ENCODE data around the gene FDXR.
A peak's percentile ranks its signal among the peaks of the same experiment; 100 is the strongest.

The FDXR gene

GRCh38 chr17:74854792-74855191, 18.0 kb downstream of the FDXR start:
- DNase-seq = no peak

DNA sequence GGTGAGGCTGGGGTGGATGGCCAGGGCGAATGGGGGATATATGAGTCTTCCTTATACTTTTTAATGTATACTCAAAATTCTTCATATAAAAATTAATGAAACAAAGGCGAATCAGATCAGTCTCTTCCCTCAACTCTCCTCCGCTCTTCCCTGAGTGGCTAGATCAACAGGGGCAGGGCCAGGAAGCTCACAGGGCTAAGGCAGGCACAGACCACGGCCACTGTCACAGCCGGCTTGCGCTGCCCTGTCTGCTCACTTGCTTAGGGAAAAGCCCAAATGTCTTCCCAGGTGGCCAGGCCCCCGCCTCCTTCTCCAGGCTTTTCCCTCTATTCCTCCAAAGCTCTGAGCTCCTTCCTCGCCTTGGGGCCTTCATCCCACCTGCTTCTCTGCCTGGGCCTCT, 19.1 kb downstream of the FDXR start:
- DNase-seq = no peak

GRCh38 chr17:74853048-74853397, 19.8 kb downstream of the FDXR start:
- DNase-seq = no peak

DNA sequence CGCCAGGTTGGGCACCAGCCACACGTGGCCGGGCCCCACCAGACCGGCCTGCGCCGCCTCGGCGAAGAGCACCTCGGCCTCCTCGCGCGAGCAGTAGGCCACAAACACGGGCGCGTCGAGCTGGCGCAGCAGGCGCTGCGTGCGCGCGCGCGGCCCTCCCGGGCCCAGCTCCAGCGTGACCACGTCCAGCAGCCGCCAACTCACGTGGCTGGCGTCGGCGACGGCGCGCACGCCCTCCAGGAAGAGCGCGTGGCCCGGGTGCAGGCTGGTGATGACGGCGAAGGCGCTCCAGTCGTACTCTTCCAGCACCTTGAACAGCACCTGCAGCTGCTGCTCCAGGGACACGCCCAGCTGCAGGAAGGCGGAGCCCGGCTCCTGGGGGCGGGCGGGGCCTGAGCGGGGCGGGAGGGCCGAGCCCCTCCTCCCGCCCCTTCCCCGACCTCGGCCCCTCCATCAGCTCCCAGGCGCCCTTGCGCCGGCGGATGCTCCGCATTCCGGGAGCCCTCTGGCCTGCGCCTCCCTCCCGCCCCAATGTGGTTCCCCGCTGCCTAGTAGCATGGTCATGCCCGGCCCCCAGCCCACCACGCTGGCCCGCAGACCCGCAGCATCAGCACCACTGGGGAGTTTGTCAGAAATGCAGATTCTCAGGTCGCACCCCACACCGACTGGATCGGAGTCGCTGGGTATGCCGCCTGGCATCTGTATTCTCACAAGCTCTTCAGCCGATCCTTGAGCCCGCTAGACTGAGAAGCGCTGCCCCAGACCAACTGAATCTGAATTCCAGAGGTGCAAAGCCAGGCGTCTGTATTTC, 20.4 kb downstream of the FDXR start:
- no peak for DNase-seq

GRCh38 chr17:74851612-74852236, 21.1 kb downstream of the FDXR start:
- DNase-seq = no peak

- DNase-seq = no peak
Measured at GRCh38 chr17:74850914-74851313, 21.9 kb downstream of the FDXR start.

DNA sequence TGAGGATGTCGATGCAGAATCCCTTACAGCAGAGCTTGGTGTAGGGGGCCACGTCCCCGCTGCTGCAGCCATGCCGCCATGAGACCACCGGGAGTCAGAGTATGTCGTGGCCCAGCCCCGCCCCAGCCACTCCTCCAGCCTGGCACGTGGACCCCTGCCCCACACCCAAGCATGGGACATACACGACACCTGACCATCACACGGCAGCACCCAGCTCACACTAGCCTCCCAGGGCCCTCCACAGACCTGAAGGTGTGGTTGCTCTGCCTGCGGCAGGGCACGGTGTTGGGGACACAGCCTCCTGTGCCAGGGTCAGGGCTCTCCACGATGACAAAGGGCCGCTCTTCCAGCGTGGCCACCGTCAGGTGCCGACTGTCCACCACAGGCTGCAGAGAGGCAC, 22.5 kb downstream of the FDXR start:
- no peak for DNase-seq

DNA sequence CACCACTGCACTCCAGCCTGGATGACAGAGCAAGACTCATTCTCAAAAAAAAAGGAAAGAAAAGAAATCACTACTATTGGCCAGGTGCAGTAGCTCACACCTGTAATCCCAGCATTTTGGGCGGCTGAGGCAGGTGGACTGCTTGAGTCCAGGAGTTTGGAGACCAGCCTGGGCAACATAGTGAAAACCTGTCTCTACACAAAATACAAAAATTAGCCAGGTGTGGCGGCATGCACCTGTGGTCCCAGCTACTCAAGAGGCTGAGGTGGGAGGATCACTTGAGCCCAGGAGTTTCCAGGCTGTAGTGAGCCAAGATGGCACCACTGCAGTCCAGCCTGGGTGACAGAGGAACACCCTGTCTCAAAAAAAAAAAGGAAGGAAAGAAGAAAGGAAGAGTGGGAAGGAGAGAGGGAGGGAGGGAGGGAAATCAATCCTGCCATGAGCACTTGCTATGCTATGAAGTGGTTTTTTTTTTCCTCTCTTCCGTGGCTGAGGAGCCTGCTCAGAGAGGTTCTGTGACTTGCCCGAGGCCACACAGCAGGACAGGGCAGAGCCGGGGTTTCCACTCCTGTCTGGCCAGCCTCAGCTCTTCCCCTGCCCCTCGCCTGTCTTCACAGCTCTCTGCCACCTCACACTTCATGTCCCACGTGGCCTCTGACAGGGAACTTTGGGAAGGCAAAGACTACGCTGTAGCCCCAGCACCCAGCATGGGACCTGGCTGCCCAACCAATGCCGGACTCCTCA, 24.0 kb downstream of the FDXR start:
- no peak for DNase-seq

DNA sequence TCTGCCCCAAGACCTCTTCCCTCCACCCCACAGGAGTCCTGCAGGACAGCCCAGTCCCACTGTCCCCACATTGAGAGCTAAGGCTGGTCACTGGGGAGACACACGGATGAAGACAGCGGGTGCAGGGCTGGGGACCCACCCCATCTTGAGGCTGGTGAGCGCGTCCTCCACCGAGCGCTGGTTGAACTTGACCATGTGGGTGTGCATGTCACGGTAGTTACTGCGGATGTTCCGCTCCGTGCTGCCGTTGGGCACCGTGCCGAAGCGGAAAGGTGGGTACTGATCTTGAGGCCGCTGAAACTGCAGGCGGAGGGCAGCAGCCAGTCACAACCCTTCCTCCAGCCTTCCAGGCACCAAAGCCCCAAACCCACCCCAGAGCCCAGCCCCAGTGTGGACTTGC, 26.2 kb downstream of the FDXR start:
- no peak for DNase-seq

DNA sequence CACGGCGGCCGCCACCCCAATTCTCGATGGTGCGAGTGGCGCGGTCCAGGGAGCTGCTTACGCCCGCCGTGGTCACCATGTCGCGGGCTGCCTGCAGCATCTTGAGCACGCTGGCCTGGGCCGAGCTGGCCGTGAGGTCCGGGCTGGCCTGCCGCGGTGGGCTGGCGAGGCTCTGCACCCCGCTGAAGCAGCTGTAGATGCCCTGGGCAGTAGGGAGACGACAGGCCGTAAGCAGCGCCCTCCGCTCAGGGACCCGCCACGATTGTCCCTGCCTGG, 29.5 kb downstream of the FDXR start:
- no peak for DNase-seq

GRCh38 chr17:74842599-74843351, 30.0 kb downstream of the FDXR start:
- peak; percentile 91 for DNase-seq

DNA sequence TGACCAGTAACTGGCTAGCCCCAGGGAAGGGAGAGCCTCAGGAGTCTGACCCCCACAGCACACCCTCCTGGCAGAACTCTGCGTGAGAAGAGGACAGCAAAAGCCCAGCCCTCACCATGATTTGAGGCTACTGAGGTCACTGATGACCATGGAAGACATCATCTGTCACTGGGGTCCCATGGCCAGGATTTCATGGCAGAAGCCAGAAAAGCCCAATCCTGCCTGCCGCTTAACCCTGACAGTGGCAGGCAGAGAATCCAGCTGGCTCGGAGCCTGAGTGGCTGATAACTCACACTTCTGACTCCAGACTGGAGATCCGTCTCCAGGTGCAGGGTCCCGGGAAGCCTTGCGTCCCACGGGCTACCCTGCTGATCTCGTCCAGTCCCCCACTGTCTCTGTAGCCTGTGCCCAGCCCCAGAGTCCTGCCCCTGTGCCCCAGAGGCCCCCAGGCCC, 30.6 kb downstream of the FDXR start:
- DNase-seq = peak; percentile 83

DNA sequence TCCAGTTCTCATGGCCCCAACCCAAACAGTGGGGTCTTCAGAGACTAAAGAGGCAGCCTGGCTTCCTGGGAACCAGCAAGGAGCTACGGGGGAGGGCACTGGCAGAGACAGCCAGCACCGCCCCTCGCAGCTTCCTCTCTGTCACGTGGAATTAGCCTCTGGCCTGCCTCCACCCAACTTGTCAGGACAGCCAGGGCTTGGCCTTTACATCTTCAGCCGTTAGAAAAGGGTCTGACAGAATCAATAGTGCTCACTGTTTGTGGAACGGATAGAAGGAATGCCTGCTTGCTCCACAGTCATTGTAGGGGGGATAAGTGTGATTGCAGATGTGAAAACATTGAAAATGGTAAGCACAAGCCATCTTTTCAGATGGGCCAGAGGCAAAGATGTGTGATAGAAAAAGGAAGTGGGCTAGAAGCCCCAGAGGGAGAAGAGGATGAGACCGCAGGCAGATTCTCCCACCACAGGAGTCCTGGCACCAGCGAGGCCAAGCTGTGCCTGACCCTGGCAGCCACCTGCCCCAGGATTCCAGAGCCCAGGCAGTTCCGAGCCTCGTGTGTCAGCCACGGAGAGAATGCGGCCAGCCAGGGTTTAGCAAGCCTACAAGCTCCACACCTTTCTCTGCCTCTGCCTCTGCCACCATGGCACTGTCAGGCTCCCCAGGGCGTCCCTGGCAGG, 31.7 kb downstream of the FDXR start:
- peak; percentile 95 for DNase-seq

DNA sequence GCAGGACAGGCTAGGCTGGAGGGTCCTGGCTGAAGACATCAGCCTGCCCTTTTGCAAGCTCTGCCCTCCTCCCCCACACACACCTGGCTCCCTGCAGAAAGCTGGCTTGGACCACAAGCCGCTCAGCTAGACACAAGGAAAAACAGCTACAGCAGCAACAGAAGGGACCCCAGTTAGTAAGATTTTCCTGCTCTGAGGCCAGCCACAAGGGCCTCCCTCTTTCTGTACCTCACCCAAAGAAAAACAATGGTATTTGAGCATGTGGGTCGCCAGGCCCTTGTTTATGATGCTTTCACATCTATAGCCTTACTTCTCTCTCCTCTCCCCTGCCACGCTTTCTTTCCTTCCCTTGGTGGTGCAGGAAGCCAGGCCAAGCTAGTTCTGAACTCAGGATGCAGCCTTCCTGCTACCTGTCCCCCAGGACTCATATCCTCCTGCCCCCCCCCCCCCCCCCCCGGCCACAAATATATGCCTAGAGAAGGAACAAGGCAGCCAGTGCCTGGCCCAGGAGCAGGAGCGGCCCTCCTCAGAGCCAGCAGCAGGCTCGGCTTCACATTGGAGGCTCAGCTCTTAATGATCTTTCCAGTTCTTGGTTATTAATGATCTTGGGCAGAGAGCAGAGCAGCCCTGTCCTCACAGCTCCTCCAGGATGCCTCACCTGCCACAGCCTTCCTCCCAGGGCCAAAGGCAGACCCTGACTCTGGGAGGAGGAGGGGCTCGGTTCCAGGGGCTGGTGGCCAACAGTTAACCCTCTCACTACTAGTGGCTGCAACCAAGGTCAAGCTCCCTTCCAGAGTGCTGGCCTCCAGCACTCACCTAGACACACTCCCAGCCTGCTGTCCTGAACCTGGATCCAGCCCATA, 32.6 kb downstream of the FDXR start:
- DNase-seq = peak; percentile 42

DNA sequence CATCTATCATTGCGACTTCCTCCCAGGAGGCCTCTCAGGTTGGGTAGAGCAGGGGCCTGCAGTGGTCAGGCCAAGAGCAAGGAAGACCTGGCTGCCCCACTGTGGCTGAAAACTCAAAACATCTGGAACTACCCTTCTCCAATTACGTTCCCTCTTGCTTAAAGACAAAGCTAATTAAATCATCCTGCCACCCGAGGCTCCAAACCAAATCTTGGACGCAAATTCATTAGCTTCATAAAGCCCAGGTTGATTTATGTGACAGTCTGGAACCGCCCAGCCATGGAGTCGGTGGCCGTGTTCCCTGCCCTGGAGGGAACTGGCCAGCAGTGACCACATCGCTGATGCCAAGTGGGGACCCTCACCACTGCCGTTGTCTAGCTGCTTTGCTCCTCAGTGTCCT, 34.5 kb downstream of the FDXR start:
- no peak for DNase-seq

DNA sequence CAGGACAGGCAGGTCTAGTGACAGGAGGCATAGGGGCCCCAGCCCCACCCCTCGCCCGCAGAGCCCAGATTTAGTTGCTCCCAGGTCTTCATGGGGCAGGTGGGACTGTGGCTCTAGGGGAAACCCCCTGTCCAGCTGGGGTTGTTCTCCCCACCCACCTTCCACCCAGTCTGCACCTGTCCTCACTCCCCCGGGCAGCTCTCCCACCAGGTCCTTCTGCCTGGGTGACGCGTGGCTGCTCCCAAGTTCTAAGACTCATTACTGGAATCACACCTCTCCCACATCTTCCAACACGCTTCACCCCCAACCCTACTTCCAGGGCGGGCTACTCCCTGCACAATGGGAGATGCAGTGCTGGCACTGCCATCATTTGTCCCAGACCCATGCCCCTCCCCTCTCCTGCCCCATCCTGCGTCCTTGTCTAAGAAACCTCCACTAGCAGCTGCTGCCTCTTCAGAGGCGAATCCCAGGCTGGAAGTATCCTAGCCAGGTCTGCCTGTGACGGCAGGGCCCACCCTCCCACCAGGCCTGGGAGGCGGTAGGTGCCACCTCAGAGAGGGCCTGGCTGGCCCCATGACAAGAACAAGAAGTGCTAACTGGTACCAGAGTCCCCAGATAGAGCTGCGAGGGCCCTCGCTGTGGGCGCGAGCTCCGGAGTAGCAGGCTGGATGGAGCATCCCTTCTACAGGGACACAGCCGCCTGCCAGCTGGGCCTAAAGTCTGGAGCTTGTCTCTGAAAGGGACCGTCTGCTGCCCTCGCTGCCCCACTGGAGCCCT, 35.9 kb downstream of the FDXR start:
- no peak for DNase-seq

- no peak for DNase-seq
Measured at GRCh38 chr17:74836191-74836590, 36.6 kb downstream of the FDXR start.

DNA sequence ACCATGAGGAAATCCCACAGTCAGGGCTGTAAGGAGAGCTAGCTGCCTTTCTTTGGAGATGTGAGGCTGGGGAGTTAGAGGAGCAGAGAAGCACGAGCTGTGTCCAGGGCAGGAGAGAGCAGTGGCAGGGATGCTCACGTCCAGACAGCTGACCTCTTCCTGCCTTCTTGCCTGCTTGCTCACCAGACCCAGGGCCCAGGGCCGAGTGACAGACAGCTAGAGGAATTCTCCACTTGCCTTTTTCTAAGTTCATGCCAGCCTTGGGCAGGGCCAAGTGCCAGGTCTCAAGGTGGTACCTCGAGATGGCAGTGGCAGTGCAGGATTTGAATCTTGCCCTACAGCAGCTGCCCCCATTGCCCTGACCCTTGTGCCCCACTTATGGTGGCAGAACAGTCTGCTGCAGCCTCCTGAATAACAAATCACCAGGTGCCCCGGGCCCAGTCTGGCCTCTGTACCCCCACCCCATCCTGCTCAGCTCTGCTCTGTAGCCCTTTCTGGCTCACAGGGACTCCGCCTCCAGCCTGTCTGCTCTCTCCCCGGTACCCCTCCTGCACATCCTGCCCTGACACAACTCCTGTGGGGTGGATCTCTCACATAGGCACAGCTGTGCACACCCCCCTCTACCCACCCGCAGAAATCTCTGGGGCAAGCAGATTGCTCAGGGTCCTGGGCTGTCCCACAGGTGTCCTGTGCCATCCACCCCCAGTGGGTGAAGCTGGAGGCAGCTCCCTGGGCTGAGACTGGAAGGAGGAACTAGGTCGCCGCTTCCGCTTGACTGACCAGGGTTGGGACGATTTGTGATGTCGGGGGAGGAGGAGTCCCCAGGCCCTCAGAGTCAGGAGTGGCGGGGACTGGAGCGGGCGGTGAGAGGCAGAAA, 39.1 kb downstream of the FDXR start:
- no peak for DNase-seq

- no peak for DNase-seq
Measured at GRCh38 chr17:74832421-74832820, 40.4 kb downstream of the FDXR start.
